ENCODE data around the gene KHSRP. TPM values are rescaled to one million over a fixed set of nuclear protein-coding genes. Genes with fewer than 3 reads are reported as not detected.

The KHSRP gene
- total and polyA plus RNA-seq, 10 of the 15 experiments (the other 5 are each of a cell fraction or from before 2014, with no cell fraction given): 4.8 to 440 (median 82.0) TPM

- TF ChIP-seq ZBTB4 (CRISPR knock-in tag; IDR thresholded peaks at IDR 0.05) (no peak), FOXM1 (IDR thresholded peaks at IDR 0.05; ENCODE audit: low read depth, low read length) (no peak), SREBF2 (IDR thresholded peaks at IDR 0.05; ENCODE audit: low read length) (no peak), NFYA (IDR thresholded peaks at IDR 0.05; ENCODE audit: borderline replicate concordance, low read depth, low read length) (no peak), BCLAF1 (IDR thresholded peaks at IDR 0.05) (no peak), CEBPZ (IDR thresholded peaks at IDR 0.05; ENCODE audit: low read depth, low read length) (no peak)
Measured at GRCh38 chr19:6471076-6471475, 46.5 kb upstream of the KHSRP start (continued).

Data from GM12878 (cell line).